HepG2 (cell line): ENCODE measurements around the gene DYNC1LI2. TPM values are rescaled to one million over a fixed set of nuclear protein-coding genes. Genes with fewer than 3 reads are reported as not detected.

Source experiments
- ATAC-seq: fragments of 200-7000 bp; cut with Tn5 transposase; 3 replicates; pipeline ENCODE4 v1.9.1; 2020; ENCODE audit warnings: mild to moderate bottlenecking, moderate library complexity
- BruUV-seq: library from RNA; stranded (reverse); fragments of 400-500 nt; replicated peaks from 2 replicates; lab custom pipeline; 2021; lab: Mats Ljungman, UMichigan
- CTCF ChIA-PET: fragments of 300-600 bp; formaldehyde crosslinking; extraction: SDS; loops from one replicate; lab custom pipeline; 2021; ENCODE audit warnings: low total read pairs, inconsistent platforms, low intra/inter-chr PET ratio; lab: Yijun Ruan, JAX
- POLR2A ChIA-PET: fragments of 350-600 bp; sonication (Branson Sonifier 250); formaldehyde crosslinking; loops from one replicate; lab custom pipeline; 2020; ENCODE audit warnings: antibody characterized with exemption, inconsistent platforms; lab: Yijun Ruan, JAX
- DNase-seq: peaks from one replicate; pipeline ENCODE4 v3.0.0-alpha.2; 2015; ENCODE audit warnings: low spot score
- FAIRE-seq: peaks from 3 replicates; lab custom pipeline; 2011; peaks lifted over from hg19 to GRCh38; lab: Jason Lieb, UNC
- H2AFZ ChIP-seq: one replicate; pipeline ENCODE4 v1.6.1; 2011; ENCODE audit warnings: low read length, inconsistent platforms
- H3K27ac ChIP-seq: fragments of 300-600 bp; 3 replicates; pipeline ENCODE4 v1.8.0; 2011; ENCODE audit warnings: mixed run types, mild to moderate bottlenecking, mixed read lengths, low read length, inconsistent platforms; ENCODE audit not compliant: insufficient read depth; ENCODE audit errors: extremely low read length
- H3K27me3 ChIP-seq, 2 experiments: fragments of 200-600 bp in 1 of 2; 2 replicates in 1 of 2; 3 replicates in 1 of 2; pipeline versions ENCODE4 v1.6.0 to v1.8.0; 2011; ENCODE audit warnings: low read length in 2 of 2, mild to moderate bottlenecking in 2 of 2, moderate library complexity in 2 of 2, inconsistent platforms in 1 of 2; ENCODE audit not compliant: insufficient read depth in 2 of 2, control insufficient read depth in 1 of 2
- H3K36me3 ChIP-seq, 2 experiments: fragments of 200-600 bp in 1 of 2; replicated peaks in 1 of 2; 2 replicates in 1 of 2; 3 replicates in 1 of 2; pipeline versions ENCODE4 v1.5.1 to v1.8.0; 2011; ENCODE audit warnings: low read length in 2 of 2, inconsistent platforms in 1 of 2; ENCODE audit not compliant: insufficient read depth in 2 of 2, control insufficient read depth in 1 of 2
- H3K4me1 ChIP-seq: 2 replicates; pipeline ENCODE4 v1.5.1; 2012; ENCODE audit warnings: low read length, inconsistent platforms; ENCODE audit not compliant: insufficient read depth
- H3K4me2 ChIP-seq: 2 replicates; pipeline ENCODE4 v1.6.0; 2011; ENCODE audit warnings: low read depth, low read length, inconsistent platforms
- H3K4me3 ChIP-seq, 3 experiments: fragments of 200-600 bp in 1 of 3; sonication (generic), shearing (Covaris generic) in 1 of 3; replicated peaks in 1 of 3; 2 replicates each; pipeline ENCODE4 v1.5.1; 2011 to 2016; ENCODE audit warnings: low read length in 3 of 3, inconsistent platforms in 2 of 3, low read depth in 2 of 3, mild to moderate bottlenecking in 2 of 3, control low read depth in 1 of 3, mixed read lengths in 1 of 3; ENCODE audit not compliant: insufficient read depth in 1 of 3
- H3K79me2 ChIP-seq: one replicate; pipeline ENCODE4 v1.6.1; 2011; ENCODE audit warnings: low read length, inconsistent platforms; ENCODE audit not compliant: insufficient read depth
- H3K9ac ChIP-seq: 2 replicates; pipeline ENCODE4 v1.6.0; 2011; ENCODE audit warnings: mild to moderate bottlenecking, low read depth, low read length, inconsistent platforms; ENCODE audit not compliant: insufficient read depth
- H3K9me3 ChIP-seq: 2 replicates; pipeline ENCODE4 v1.5.1; 2012; ENCODE audit warnings: mild to moderate bottlenecking, low read length
- H4K20me1 ChIP-seq: 2 replicates; pipeline ENCODE4 v1.6.0; 2011; ENCODE audit warnings: inconsistent platforms, mild to moderate bottlenecking, low read length, moderate library complexity; ENCODE audit not compliant: insufficient read depth
- AFF4 ChIP-seq: sonication (generic); formaldehyde crosslinking; IDR thresholded peaks from 2 replicates; pipeline ENCODE4 v1.4.0; 2020; ENCODE audit warnings: missing genetic modification reagents
- NR2F2 ChIP-seq: IDR thresholded peaks from 2 replicates; pipeline ENCODE4 v1.6.1; 2012; ENCODE audit warnings: low read depth, inconsistent platforms, borderline replicate concordance
- RARA ChIP-seq: IDR thresholded peaks from 2 replicates; pipeline ENCODE4 v1.6.1; 2016; ENCODE audit warnings: missing genetic modification reagents, missing compliant biosample characterization
- SMC3 ChIP-seq: IDR thresholded peaks from 2 replicates; pipeline ENCODE4 v1.6.1; 2011; ENCODE audit warnings: low read length, improper control_type of control experiment
- TERF1 ChIP-seq: sonication (generic); formaldehyde crosslinking; IDR thresholded peaks from 2 replicates; pipeline ENCODE4 v1.8.0; 2022; ENCODE audit warnings: mild to moderate bottlenecking, missing genetic modification reagents, moderate library complexity
- ZBTB33 ChIP-seq: sonication (generic); formaldehyde crosslinking; IDR thresholded peaks from 2 replicates; pipeline ENCODE4 v1.4.0; 2020; ENCODE audit warnings: missing genetic modification reagents
- WGBS: methylation state at CpG from one replicate; pipeline ENCODE4 v1.1.6; 2017; ENCODE audit warnings: low lambda C conversion rate; 5-methylcytosine and 5-hydroxymethylcytosine counted together
- in situ Hi-C: cut with HindIII; loops from 2 replicates; pipeline ENCODE4 v1.10.0; 2017; ENCODE audit warnings: low pct_unique_long_range_greater_than_20kb; ENCODE audit not compliant: extremely low pct_ligation_motif_present
- intact Hi-C: fragments of 100-400 bp; cut with micrococcal nuclease; formaldehyde crosslinking; loops from one replicate; pipeline ENCODE4 v1.10.0; 2022; ENCODE audit not compliant: unreplicated experiment
- polyA plus RNA-seq, 8 experiments: library from polyadenylated mRNA; depleted of rRNA in 3 of 8; stranded (reverse) in 7 of 8; unstranded in 1 of 8; fragments of >200 nt; fragmentation: Illumina TruSeq in 4 of 8; extraction: Trizol in 4 of 8; gene quantifications; 2 replicates each; pipeline versions ENCODE4 v1.2.1 to v1.2.3, GENCODE V29; 2011 to 2016; ENCODE audit warnings: low read depth in 4 of 8, missing spikeins in 1 of 8, mixed read lengths in 1 of 8; ENCODE audit not compliant: insufficient read depth in 1 of 8
- total RNA-seq, 5 experiments: library from RNA; depleted of rRNA; stranded (reverse); fragments of >200 nt; fragmentation: Illumina TruSeq; extraction: Trizol; gene quantifications; 2 replicates each; pipeline ENCODE4 v1.2.3, GENCODE V29; 2016; ENCODE audit warnings: low read depth in 1 of 5

Gene DYNC1LI2
- total and polyA plus RNA-seq, 2 of the 13 experiments (the other 11 are each of a cell fraction or from before 2014, with no cell fraction given) = 65.5 to 135 TPM

- ATAC-seq = no peak
- in situ Hi-C loops (no loop called here), intact Hi-C loops (loop anchor here (2.0 to 5.0 kb wide), 2 partner anchors 26 to 37 kb away; no protein-coding TSS in a partner anchor)
- Histone ChIP-seq H3K4me1 (peaks cover 64% of the 10 kb centered on the region), H3K27ac (no peak overlapping the region), H4K20me1 (no peaks in the 10 kb centered on the region), H3K9me3 (no peaks in the 10 kb centered on the region), H3K79me2 (no peaks in the 10 kb centered on the region), H3K9ac (no peak overlapping the region), H3K27me3 (no peaks in the 10 kb centered on the region; a peak in 1 of 5 replicates), H2AFZ (no peak overlapping the region), H3K36me3 (no peaks in the 10 kb centered on the region), H3K4me3 (no peak overlapping the region), H3K4me2 (no peak overlapping the region)
- DNase-seq = no peak
- no peak for TF ChIP-seq NR2F2
- 0 out of 2 replicates have a peak, but pooled peaks have one; percentile 29 for TF ChIP-seq RARA (CRISPR knock-in tag)
- no peak for TF ChIP-seq AFF4
- TF ChIP-seq SMC3 = no peak
- peak; percentile 85 for TF ChIP-seq ZBTB33 (CRISPR knock-in tag)
- TF ChIP-seq TERF1 (CRISPR knock-in tag) = no peak
- 88% methylated on average over 6 of the region's 6 CpGs for WGBS
- POLR2A ChIA-PET = no interaction called here
- BruUV-seq = no TSS peak
- FAIRE-seq = no peak
- CTCF ChIA-PET = no interaction called here
These were observed 62.1 kb downstream of the DYNC1LI2 start for GRCh38 chr16:66689282-66689681.
